ENCODE measurements around the gene SERPINA9.
"Not testable (repeated sequence)": the region's sequence is repeated elsewhere in the genome, so short reads cannot be mapped to it uniquely, and the experiment has no call there.

Gene SERPINA9, protein sequence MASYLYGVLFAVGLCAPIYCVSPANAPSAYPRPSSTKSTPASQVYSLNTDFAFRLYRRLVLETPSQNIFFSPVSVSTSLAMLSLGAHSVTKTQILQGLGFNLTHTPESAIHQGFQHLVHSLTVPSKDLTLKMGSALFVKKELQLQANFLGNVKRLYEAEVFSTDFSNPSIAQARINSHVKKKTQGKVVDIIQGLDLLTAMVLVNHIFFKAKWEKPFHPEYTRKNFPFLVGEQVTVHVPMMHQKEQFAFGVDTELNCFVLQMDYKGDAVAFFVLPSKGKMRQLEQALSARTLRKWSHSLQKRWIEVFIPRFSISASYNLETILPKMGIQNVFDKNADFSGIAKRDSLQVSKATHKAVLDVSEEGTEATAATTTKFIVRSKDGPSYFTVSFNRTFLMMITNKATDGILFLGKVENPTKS

DNA sequence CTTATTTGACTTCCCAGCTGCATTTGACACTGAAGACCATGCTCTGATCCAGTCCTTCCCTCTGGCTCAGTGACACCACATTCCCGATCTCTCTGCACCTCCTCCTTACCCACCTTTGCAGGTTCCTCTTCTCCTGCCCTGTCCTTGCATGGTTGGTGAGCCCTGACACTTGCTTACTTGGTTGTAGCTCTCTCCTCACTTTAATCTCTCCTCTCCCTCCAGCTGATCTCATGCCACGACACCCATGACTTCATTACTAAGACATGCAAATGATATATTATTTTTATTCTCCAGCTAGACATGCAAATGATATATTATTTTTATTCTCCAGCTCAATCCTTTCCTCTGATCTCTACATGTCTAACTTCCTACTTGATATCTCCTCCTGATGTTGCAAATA is at the start of gene SERPINA9:
Gene SERPINA9, minus strand, starts transcription at position 175 of the 400 bp plus-strand sequence. CDS start 6,357 bp downstream, outside the sequence.
- DNase-seq = no peak

GRCh38 chr14:94524093-94524492 is 48.1 kb upstream of the SERPINA9 start:
- no peak for DNase-seq

DNA sequence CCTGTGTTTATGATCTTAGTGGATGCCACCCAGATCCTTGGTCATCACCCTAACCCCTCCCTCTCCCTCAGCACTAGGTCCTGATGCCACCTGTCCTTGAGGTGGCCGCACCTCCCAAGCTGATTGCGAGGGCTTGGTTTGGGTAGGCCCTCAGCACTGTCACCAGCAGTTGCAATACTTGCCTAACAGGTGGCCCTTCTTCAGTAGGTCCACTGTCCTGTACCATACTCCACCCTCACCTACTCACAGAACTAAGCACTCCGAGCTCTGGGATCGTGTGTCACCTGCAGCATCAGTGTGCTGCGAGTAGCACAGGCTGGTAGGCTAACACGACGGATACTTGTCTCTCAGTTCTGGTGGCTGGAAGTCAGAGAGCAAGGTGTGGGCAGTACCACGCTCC is 47.3 kb upstream of the SERPINA9 start:
- DNase-seq = no peak

DNA sequence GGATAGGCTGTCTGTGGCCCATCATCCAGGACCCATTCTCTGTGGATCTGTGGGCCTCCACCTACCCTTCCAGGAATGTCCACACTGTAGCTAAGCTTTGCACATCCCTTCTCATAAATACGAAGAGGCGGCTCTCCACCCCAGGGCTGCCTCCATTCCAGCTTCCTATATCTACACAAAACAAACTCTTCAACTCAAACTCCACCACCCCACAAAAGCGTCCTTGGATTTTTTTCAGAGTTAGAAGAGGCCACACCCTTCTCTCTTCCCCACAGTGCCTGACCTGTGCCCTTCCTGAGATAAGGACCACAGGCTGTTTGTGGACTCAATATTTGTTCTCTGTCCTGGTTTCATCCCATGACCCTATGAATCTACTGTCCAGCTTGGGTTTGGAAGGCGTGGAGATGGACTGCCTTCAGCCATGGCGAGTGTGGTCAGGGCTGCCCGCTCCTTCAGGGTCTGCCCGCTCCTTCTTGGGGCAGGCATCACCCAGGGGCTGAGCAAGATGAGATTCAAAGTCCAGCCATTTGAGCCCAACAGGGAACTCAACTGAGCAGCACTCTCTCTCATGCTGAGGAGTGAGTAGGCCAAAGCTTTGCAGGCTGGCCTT is 46.2 kb upstream of the SERPINA9 start:
- DNase-seq = no peak

GRCh38 chr14:94521375-94522114 is 45.5 kb upstream of the SERPINA9 start:
- DNase-seq = no peak

DNA sequence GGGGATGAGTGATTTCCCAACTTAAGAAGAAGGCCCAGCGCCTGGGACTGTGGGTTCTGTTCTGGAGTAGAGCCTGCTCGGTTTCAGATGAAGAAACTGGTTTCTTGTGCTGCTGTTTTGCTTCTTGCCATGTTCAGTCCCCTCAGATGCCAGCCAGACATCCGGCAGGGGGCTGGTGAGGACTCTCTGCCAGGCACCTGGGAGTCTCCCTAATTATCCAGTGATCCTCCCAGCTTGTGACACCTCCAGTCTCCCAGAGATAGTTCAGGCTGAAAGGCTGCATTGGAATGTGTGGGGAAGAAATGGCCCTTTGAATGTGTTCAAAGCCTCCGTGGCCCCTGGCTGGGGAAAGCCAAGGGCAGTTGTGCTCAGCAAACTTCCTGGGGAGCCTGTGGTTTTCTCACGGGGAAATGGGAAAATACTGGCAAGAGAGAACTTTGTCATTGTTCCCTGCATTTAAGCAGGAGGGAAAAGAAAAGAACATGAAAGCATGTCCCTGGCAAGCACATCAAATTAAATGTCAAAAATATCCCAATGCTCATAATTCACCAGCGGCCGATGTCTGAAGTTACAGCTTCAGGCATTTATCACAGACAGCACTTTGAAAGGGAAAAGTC is 41.8 kb upstream of the SERPINA9 start:
- no peak for DNase-seq

GRCh38 chr14:94517248-94517640 is 41.2 kb upstream of the SERPINA9 start:
- no peak for DNase-seq

- DNase-seq = no peak
These were observed 39.9 kb upstream of the SERPINA9 start for GRCh38 chr14:94515856-94516255.

GRCh38 chr14:94515426-94515825 is 39.4 kb upstream of the SERPINA9 start:
- no peak for DNase-seq

GRCh38 chr14:94514351-94514750 is 38.4 kb upstream of the SERPINA9 start:
- DNase-seq = no peak

- not testable (repeated sequence) for DNase-seq
These were observed 34.5 kb upstream of the SERPINA9 start for GRCh38 chr14:94510481-94510880.

DNA sequence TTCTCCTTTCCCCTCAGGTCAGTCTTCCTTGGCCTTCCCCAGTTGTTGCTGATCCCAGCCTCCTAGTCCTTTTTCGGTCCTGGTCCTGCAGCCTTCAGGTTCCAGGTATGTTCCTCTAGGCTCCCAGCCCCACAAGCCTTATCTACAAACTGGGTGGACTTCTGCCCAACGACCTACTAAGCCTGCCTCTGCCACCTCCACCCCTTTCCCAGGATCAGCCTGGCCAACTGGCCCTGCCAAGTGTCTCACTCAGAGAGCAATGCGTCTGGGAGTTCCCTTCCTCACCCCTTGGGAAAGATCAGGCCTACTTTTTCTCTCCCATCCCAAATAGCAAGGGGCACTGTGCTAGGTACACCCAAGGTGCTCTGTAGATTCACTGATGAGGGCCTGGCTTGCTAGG is 33.4 kb upstream of the SERPINA9 start, which contains the start of gene SERPINA12:
Gene SERPINA12, minus strand, starts transcription at position 114 of the 400 bp plus-strand sequence. CDS start 11,072 bp downstream, outside the sequence.
- DNase-seq = no peak

GRCh38 chr14:94505641-94506040 is 29.6 kb upstream of the SERPINA9 start:
- no peak for DNase-seq

- no peak for DNase-seq
These were observed 29.2 kb upstream of the SERPINA9 start for GRCh38 chr14:94505206-94505605.

GRCh38 chr14:94501588-94502516 is 25.9 kb upstream of the SERPINA9 start:
- DNase-seq = no peak

- DNase-seq = no peak
These were observed 24.3 kb upstream of the SERPINA9 start for GRCh38 chr14:94500264-94500663.

DNA sequence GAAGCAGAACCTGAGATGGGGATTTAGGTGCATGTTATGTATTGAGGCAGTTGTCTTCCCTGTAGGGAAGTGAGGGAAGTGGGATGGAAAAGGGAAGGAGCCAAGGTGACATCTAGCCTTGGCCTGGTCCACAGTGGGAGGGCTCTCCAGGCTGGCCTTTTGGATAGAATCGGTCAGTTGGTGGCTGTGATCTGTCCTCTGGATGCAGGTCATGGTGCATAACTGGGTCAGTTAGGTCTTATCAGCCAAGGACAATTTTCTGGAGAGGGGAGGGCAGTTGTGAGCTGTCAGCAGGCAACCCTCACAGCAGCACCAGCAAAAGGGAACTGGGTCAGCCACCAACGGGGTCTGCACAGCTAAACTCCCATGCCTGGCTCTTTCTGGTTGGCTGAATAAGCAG is 23.7 kb upstream of the SERPINA9 start:
- no peak for DNase-seq

DNA sequence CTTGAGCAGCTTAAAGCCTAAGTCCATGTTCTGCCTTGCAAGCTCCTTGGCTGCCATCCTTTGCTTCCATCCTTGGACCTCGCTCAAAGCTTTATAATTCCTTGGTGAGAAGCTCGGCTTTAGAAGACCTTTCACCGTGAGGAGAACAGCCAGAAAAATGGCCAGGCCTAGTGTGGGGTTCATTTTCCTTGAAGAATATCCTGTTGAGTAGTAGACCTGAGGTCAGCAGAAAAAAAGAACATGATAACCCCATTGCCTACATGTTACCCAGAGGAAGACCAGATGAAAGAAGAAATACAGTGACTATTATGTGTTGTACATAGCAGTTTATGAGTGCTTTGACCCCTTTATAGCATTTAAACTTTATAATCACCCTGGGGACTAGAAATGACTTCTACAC is 22.2 kb upstream of the SERPINA9 start:
- no peak for DNase-seq

- DNase-seq = no peak
These were observed 18.1 kb upstream of the SERPINA9 start for GRCh38 chr14:94494085-94494484.

GRCh38 chr14:94491511-94491910 is 15.5 kb upstream of the SERPINA9 start:
- DNase-seq = no peak

GRCh38 chr14:94489336-94489735 is 13.3 kb upstream of the SERPINA9 start:
- no peak for DNase-seq

GRCh38 chr14:94486883-94487282 is 10.9 kb upstream of the SERPINA9 start:
- no peak for DNase-seq
